HG02610 (cell line): ENCODE measurements around the gene FIZ1.
"Not testable (repeated sequence)": the region's sequence is repeated elsewhere in the genome, so short reads cannot be mapped to it uniquely, and the experiment has no call there.

Experiments
- ATAC-seq: cut with Tn5 transposase; IDR thresholded peaks from one replicate; pipeline ENCODE4 v1.9.1; 2021; ENCODE audit warnings: mild to moderate bottlenecking, moderate library complexity; ENCODE audit not compliant: unreplicated experiment

The FIZ1 gene

DNA sequence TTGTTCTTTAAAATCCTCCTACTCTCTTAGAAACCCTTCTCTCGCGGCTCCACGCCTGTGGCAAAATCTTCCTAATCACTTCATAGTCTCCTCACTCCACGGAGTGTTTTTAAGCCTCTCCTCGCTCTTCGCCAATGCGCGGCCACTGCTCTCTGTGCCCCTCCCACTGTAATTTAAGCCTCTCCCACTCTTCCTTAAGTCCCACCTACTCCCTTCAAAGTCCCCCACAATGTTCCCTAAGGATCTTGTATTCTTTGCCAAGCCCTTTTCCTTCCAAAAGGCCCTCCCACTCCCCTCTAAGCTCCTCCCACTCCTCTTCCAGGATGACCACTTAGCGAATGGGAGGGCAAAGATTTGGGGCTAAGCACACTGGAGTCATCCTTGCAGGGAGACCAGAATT lies 1.3 kb downstream of the FIZ1 start:
- no peak for ATAC-seq

DNA sequence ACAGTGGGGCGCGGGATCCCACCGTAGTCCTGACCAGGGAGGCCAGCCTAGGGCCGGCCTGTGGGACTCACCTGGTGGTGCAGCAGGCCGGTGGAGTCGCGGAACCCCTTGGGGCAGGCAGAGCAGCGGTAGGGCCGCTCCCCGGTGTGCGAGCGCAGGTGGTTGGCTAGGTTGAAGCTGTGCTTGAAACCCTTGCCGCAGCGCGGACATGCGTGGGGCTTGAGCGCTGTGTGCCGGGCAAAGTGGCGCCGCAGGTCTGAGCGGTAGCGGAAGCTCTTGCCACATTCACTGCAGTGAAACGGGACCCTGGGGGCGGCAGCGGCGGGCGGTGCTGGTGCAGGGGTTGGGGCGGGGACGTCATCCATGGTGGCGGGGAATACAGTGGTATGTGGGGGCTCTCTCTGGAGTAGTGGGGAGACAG lies 1.8 kb downstream of the FIZ1 start:
- no peak for ATAC-seq

DNA sequence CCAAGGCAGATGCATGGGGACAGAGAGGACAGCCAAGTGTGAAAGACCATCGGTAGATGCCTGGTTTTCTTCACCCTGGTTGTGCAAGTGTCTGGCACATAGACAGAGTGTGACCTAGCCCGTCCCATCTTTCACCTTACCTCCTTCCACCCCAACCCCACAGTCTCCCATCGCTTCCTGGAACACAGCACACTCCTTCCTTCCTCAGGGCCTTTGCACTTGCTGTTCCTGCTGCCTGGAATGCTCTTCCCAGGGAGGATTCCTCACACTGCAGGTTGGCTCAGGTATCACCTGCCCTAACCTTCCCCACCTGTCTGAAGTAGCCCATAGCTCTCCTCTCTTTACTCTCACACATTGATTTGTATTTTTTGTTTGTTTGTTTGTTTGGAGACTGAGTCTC lies 3.0 kb downstream of the FIZ1 start:
- ATAC-seq = no peak

DNA sequence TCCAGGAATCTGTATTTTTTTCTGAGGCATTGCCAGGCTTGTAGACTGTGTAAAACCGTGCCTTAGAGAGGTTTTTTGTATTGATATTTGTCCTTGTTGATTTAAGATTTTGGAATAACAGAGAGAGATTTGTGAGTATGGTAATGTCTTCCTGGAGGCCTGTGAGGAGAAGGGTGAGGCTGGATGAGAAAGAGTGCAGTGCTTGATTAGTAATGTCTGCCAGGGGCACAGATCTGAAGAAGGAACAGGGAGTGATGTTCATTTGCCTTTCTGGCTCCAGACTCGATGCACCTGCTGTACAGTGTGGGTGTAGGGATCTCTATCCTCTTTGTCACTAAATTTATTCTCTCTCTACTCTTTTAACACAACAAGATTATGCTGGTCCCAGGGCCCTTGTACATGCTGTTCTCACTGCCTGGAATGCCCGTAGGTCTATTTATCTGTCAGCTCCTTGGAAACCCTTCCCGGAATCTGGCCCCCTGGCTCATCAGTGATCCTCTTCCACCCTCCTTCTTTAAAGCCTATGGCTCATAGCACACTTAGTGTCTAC lies 4.2 kb downstream of the FIZ1 start:
- ATAC-seq = no peak

DNA sequence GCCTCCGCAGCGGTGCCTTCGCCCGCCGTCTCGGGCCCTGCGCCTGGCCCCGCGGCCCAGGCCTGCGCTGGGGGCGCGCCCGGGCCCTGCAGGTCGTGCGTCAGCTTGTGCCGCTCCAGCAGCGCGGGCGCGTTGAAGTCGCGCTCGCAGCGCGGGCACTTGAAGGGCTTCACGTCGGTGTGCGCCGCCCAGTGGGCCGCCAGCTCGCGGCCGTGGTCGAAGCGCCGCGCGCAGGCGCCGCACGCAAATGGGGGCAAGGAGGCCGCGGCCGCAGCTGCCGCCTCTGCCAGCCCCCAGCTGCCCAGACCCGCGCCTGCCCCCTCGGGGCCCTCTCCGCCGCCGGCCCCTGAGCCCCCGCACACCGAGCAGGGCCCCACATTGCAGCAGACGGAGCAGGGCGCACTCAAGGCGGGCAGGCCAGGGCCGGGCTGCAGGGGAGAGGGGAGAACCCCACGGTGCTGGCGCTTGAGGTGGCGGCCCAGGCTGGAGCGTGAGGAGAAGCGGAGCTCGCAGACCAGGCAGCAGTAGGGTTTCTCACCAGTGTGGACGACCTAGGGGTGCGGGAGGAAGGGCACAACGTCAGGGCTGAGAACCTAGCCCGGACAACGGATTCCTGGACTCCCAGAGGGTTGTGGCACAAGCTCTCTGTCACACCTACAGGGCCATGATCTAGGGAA lies 6.1 kb downstream of the FIZ1 start:
- ATAC-seq = no peak

DNA sequence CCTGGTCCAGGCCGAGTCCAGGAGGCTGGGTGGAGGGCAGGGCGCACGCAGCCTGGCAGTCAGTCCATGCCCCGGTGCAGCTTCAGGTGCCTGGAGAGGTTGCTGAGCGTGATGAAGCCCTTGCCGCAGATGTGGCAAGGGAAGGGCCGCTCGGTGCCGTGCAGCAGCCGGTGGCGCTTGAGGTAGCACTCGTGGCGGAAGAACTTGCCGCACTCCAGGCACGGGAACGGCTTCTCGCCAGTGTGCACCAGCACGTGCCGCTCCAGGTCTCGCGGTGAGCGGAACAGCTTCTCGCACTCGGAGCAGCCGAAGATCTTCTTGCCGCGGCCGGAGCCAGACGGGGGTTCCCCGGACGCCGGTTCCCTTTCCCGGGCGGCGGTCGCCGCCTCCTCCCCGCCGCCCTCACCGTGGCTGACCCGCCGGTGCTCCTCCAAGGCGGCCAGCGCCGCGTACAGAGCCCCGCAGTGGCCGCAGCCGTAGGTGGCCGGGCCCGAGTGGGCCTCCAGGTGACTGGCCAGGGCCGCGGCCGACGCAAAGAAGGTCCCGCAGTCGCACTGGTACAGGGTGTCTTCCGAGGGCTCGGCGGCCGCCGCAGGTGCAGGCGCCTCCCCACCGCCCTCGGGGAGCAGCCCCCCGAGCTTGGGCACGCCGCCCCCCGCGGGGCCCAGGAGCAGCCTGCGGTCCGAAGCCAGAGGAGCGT lies 6.8 kb downstream of the FIZ1 start:
- no peak for ATAC-seq

DNA sequence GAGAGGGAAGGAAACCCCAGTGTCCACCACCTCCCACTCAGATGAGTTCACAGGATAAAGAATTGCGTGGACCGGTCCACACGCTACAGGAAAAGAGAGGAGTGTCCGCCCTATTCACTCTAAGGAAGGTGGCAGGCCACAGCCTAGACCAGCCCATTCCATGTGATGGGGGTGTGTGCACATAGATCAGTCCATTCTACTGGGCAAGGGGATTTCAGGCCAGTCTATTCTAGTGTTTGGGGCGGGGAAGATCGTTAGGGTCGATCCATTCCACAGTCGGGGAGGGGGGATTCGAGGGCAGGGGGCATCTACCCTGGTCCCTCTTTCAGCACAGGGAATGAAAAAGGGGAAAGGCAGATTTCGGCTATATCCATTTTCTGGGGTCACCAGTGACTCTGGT lies 7.8 kb downstream of the FIZ1 start:
- ATAC-seq = no peak

DNA sequence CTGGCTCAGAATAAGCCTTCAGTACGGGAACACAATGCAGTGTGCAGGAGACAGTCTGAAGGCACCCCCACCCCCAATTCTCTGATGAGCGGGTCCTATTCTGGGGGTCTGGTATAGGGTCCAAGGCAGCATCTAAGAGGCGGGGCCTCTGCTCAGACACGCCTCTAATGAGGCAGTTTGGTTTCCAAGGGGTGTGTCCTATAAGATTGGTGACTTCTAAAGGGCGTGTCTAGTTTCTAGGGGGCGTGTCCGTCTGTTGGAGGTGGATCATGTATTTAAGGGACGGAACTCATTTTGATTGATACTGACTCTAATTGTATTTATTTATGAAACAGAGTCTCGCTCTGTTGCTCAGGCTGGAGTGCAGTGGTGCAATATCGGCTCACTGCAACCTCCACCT lies 8.7 kb downstream of the FIZ1 start:
- no peak for ATAC-seq

DNA sequence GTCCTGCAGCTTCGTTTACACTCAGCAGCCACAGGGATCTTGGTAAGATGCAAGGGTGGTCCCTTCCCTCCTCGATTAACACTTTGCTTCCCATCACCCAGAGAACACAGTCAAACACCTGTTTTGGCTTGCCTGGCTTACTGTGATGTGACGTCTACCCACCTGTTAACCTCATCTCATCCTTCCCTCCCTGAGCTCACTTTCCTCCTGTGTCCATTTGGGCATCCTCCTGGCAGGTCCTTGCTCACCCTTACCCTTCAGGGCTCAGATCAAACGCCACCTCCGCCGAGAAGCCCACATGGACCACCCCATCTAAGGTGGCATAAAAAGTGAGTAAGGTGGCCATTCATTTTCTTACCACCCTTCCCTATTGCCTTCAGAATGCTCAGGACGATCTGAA lies 9.2 kb downstream of the FIZ1 start:
- no peak for ATAC-seq

DNA sequence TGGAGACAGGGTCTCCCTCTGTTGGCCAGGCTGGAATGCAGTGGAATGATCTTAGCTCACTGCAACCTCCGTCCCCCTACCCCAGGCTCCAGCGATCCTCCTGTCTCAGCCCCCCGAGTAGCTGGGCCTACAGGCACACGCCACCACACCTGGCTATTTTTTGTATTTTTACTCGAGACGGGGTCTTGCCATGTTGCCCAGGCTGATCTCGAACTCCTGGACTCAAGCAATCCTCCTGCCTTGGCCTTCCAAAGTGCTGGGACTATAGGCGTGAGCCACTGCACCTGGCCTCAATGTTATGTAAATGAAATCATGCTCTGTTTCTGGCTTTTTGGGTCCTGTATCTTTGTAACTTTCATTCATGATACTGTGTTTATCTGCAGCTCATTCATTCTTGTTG lies 10.6 kb downstream of the FIZ1 start:
- ATAC-seq = no peak

DNA sequence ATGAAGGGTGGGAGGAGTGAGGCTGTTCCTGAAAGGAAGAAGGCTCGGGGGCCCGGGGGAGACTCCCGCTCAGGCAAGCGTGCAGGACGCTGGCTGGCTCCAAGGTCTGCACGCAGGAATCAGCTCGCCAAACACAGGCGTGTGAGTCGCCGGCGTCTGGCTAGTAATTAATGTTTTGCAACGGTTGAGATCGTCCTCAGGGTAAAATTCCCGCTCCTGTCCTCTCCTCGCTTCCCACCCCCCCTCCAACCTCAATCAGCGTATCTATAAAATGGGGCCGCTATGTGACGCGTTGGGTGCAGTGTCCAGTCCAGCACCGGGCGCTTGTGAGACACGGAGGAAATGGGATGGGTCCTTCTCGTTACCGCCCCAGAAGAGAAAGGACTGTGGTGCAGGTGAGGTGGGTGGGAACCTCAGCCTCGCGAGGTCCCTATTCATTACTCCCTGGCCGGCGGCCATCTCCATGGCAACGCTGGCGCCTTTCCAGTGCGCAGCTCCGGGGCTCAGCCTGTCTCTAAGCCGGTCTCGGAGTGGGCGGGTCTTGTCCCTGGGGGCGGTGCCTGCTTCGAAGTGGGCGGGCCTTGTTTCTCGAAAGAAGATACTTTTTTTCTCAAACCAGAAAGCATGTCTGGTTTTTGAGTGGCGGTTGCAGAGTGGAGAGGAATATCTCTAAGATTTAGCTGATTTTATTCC lies 12.2 kb downstream of the FIZ1 start:
- peak; percentile 81 for ATAC-seq

DNA sequence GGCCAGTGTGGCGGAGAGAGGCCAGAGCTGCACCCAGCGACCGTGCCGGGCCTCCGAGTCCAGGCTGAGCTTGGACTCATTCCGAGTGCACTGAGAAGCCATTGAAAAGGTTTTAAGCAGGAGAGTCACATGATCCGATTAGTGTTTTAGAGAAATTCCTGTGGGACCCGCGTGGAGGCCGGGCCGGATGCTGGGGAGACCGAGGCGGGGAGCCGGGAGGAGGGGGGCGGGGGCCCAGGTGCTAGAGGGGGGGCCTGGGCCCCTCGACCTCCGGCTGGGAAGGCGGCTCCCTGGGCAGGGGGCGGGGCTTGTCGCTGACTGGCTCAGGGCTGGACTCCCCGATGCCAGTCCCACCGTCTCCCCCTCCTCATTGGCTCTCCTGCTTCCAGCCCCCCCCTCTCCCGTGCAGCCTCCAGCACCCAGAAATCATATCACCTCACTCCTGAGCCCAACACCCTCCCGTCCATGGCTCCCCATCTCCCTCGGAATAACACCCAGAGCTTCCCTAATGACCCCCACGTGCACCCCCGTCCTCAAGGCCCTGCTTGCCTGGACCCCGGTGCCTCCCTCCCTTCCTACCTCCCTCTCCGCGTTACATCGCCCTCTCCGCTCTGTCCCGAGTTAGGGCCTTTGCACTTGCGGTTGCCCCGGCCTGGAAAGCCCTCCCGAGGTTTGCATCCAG lies 13.5 kb downstream of the FIZ1 start:
- ATAC-seq = no peak

DNA sequence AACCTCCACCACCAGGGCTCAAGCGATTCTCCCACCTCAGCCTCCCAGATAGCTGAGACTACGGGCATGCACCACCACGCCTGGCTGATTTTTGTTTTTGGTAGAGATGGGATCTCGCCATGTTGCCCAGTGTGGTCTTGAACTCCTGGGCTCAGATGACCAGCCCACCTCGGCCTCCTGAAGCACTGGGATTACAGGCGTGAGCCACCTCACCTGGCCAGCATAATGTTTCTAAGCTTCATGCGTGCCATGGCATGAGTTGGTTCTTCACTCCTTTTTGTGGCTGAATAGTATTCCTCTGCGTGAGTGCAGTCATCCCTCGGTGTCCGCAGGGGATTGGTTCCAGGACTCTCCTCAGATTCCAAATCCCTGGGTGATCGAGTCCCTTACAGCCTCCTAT lies 14.4 kb downstream of the FIZ1 start:
- no peak for ATAC-seq

DNA sequence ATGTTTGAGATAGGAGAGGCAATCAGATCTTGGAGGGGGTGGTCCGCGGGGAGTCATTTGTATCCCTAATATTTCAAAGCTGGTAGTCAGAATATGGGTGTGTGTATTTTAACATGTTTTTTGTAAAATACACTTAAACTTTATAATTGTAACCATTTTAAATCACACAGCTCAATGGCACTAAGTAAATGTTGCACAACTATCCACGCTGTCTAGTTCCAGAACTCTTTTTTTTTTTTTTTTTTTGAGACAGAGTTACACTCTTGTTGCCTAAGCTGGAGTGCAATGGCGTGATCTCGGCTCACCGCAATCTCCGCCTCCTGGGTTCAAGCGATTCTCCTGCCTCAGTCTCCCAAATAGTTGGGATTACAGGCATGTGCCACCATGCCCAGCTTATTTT lies 15.4 kb downstream of the FIZ1 start:
- ATAC-seq = not testable (repeated sequence)

DNA sequence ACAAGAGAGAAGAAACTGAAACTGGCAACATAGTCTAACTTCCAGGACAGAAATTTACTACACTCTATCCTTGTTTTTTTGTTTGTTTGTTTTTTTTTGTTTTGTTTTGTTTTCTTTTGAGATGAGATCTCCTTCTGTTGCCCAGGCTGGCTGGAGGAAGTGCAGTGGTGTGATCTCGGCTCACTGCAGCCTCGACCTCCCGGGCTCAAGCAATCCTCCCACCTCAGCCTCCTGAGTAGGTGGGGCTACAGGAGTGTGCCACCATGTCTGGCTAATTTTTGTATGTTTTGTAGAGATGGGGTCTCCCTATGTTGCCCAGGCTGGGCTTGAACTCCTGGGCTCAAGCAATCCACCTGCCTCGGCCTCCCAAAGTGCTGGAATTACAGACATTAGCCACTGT lies 17.0 kb downstream of the FIZ1 start:
- ATAC-seq = not testable (repeated sequence)

DNA sequence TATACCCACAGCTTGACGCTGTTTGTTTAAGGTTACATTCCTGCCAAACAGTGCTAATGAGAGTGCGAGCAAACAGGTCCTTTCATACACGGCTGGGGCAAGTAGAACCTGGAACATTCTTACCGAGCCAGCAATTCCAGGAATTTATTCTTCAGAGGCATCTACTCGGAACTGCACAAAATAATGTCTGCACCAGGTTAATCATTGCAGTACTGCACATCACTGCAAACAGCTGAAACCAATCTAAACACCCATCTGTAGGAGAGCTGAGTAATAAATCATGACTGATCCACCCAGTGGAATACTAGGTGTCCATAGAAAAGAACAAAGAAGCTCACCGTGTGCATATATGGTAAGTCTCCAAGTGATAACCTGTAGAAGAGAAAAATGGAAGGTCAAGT lies 17.5 kb downstream of the FIZ1 start:
- ATAC-seq = no peak

DNA sequence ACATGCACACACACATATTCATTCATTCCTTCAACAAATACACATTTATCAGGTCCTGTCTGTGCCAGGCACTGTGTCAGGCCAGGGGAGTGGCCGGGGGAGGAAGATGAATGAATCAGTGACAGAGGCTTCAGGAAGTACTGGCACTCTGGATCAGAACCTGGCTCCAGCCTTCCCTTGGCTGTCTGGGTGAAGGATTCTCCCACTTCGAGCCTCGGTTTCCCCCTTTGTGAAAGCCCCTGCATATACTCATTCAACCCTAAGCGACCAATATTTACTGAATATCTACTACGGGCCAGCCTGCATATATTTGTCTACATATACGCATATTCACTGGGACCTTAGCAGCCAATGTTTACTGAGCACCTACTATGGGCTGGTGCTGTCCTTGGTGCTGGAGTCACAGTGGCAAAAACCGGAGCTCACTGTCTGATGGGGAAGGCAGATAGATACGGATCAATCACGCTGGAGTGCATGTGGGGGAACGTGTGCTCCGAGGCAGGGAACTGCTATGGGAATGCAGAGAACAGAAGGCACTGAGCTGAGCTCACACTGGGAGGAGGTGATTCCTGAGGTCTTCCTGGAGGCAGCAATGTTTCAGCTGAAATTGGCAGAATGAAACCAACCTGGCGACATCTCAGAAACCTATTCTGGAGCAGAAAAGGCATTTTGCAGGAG lies 18.0 kb downstream of the FIZ1 start:
- ATAC-seq = no peak

DNA sequence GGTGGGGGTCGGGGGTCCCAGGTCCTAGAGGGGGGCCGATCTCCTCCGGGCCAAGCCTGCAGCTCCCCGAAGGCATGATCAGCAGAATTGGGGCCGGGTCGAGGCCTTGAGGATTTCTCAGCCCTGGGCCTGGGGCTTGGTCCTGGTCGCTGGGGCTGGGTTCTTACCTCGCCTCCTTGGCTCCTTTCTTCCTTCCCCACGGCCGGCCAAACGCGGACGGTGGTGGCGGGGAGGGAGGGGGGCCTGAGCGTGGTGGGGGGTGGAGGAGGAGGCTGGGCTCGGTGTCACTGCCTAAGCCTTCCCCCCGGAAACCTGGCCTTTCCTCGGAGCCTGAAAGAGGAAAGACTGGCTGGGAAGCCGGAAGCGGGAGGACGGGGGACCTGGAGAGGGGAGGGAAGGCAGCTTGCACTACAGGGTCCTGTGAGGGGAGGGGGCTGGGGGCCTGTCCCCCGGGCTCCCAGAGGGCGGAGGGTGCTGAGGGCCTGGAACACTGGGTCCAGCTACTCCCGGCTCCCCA lies 18.6 kb downstream of the FIZ1 start, which contains the start of gene ZNF579:
Gene ZNF579, minus strand, starts transcription at position 221 of the 517 bp plus-strand sequence. CDS start 1,209 bp downstream, outside the sequence.
- peak; percentile 45 for ATAC-seq

DNA sequence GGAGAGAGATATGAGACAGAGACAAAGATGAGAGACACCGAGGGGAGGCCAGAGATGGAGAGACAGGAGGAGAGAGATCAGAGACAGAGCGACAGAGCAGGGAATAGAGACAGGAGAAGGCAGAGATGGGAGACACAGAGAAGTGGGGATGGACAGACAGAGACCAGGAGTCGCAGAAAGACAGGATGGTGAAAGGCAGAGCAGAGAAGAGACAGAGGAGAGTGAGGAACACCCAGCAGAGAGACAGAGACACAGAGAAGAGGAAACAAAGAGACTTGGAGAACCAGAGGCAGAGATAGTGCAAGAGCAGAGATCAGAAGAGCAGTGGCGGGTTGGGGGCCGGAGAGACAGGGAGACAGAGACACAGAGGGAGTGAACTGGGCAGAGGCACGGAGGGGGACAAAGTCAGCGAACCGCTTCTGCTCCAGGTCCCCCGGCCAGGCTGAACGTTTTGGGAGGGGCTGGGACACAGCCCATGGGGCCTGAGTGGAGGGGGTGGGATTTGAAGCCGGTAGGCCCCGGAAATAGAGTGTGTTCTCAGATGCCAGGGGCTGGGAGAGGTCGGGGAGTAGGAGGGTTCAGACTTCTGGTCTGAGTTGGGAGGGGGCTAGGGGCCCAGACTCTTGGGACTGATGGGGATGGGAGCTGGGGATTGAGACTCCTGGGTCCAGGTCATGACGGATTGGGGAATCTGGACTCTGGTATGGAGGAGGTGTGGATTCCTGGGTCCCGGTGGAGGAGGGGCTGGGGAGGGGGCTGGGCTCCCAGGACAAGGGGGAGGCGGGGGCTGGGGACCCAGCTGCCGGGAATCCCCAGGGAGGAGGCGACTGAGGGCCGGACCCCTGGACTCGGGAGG lies 19.3 kb downstream of the FIZ1 start:
- peak; percentile 23 for ATAC-seq
